Spleen (tissue), 7 donors: ENCODE data around the gene RNU6-8.

Experiments
- CTCF ChIP-seq, 11 experiments: fragments of 200-600 bp in 7 of 11; fragments of 450-650 bp in 4 of 11; sonication (generic) in 4 of 11; IDR thresholded peaks in 8 of 11; conservative IDR thresholded peaks in 3 of 11; 1 replicate in 7 of 11; 2 replicates in 4 of 11; pipeline versions ENCODE4 v1.4.0 to v1.8.0; 2016 to 2021; ENCODE audit warnings: antibody characterized with exemption in 11 of 11, inconsistent platforms in 4 of 11, mild to moderate bottlenecking in 1 of 11
- POLR2A ChIP-seq, 3 donors: fragments of 450-650 bp; IDR thresholded peaks; one replicate each; pipeline ENCODE4 v1.5.1; 2017; ENCODE audit warnings: antibody characterized with exemption in 3 of 3, mild to moderate bottlenecking in 1 of 3
- POLR2AphosphoS5 ChIP-seq, 3 donors: sonication (generic); formaldehyde crosslinking; IDR thresholded peaks; one replicate each; pipeline ENCODE4 v1.5.1; 2017; ENCODE audit warnings: antibody characterized with exemption in 3 of 3
- donor health status: DM: no; HTN: no; CAD: no; lungs with moderate emphysema.
- donor health status: DM: no; HTN: no; CAD: no.
- donor health status: DM: no; HTN: no; CAD: no.

GRCh38 chr14:32171469-32171868 lies 31.6 kb downstream of the RNU6-8 start:
- TF ChIP-seq CTCF (IDR thresholded peaks at IDR 0.05 in 8 of 11, conservative IDR thresholded peaks at IDR 0.05 in 3 of 11), result no peak
- TF ChIP-seq POLR2A (IDR thresholded peaks at IDR 0.05), result no peak
- no peak for TF ChIP-seq POLR2AphosphoS5 (IDR thresholded peaks at IDR 0.05)
